Loucy (cell line): Measurements from ENCODE around the gene SELENOO.

ENCODE experiments used
- H2AFZ ChIP-seq: fragments of 200-600 bp; sonication (generic); 2 replicates; pipeline ENCODE4 v1.6.0; 2016; ENCODE audit warnings: antibody characterized with exemption, mild to moderate bottlenecking, low read length, moderate library complexity
- H3F3A ChIP-seq: fragments of 200-600 bp; 2 replicates; pipeline ENCODE4 v1.6.0; 2016; ENCODE audit warnings: antibody characterized with exemption, low read depth, mild to moderate bottlenecking
- H3K27me3 ChIP-seq: fragments of 200-600 bp; sonication (generic); 2 replicates; pipeline ENCODE4 v1.6.1; 2014; ENCODE audit warnings: low read length, mild to moderate bottlenecking; ENCODE audit not compliant: insufficient read depth, poor library complexity, severe bottlenecking
- H3K36me3 ChIP-seq: fragments of 200-600 bp; sonication (generic); 2 replicates; pipeline ENCODE4 v1.6.1; 2016; ENCODE audit warnings: low read length; ENCODE audit not compliant: insufficient read depth
- H3K4me1 ChIP-seq: fragments of 200-600 bp; sonication (generic); 2 replicates; pipeline ENCODE4 v1.5.1; 2014; ENCODE audit warnings: low read length, mild to moderate bottlenecking; ENCODE audit not compliant: insufficient read depth, poor library complexity, severe bottlenecking
- H3K4me2 ChIP-seq: fragments of 200-600 bp; sonication (generic); 2 replicates; pipeline ENCODE4 v1.6.0; 2014; ENCODE audit warnings: antibody characterized with exemption, low read length, low read depth, mild to moderate bottlenecking; ENCODE audit not compliant: poor library complexity, severe bottlenecking
- H3K4me3 ChIP-seq: fragments of 200-600 bp; sonication (generic); 2 replicates; pipeline ENCODE4 v1.5.1; 2014; ENCODE audit warnings: low read length, mild to moderate bottlenecking, mixed read lengths; ENCODE audit not compliant: poor library complexity, severe bottlenecking
- H3K79me2 ChIP-seq: fragments of 200-600 bp; sonication (generic); 2 replicates; pipeline ENCODE4 v1.6.1; 2014; ENCODE audit warnings: low read length; ENCODE audit not compliant: insufficient read depth
- H3K9ac ChIP-seq: fragments of 200-600 bp; sonication (generic); 2 replicates; pipeline ENCODE4 v1.6.0; 2014; ENCODE audit warnings: mild to moderate bottlenecking, low read depth, low read length, moderate library complexity; ENCODE audit not compliant: poor library complexity, severe bottlenecking
- H3K9me2 ChIP-seq: fragments of 200-600 bp; sonication (generic); replicated peaks from 2 replicates; pipeline ENCODE4 v1.6.1; 2016; ENCODE audit warnings: low read depth, low read length, mixed read lengths
- H3K9me3 ChIP-seq: fragments of 200-600 bp; sonication (generic); 2 replicates; pipeline ENCODE4 v1.6.1; 2014; ENCODE audit warnings: mild to moderate bottlenecking, antibody characterized with exemption, low read length, low read depth; ENCODE audit not compliant: insufficient read depth
- H4K20me1 ChIP-seq: fragments of 200-600 bp; sonication (generic); 2 replicates; pipeline ENCODE4 v1.6.0; 2014; ENCODE audit warnings: antibody characterized with exemption, low read length, mild to moderate bottlenecking; ENCODE audit not compliant: insufficient read depth, poor library complexity, severe bottlenecking
- CTCF ChIP-seq: fragments of 200-600 bp; sonication (generic); conservative IDR thresholded peaks from 2 replicates; pipeline ENCODE4 v1.5.1; 2014; ENCODE audit warnings: mild to moderate bottlenecking, antibody characterized with exemption, low read length
- EZH2phosphoT487 ChIP-seq: fragments of 200-600 bp; IDR thresholded peaks from 2 replicates; pipeline ENCODE4 v1.6.1; 2018; ENCODE audit warnings: antibody characterized with exemption, mild to moderate bottlenecking, moderate library complexity, borderline replicate concordance

Gene SELENOO

GRCh38 chr22:50218153-50218995 is 17.6 kb downstream of the SELENOO start:
- TF ChIP-seq EZH2phosphoT487 (no peak), CTCF (no peak)
- no peak overlapping the region for H3K4me3 ChIP-seq
- H3K9ac ChIP-seq, result no peak overlapping the region
- no peaks in the 10 kb centered on the region for H3F3A ChIP-seq
- H3K4me1 ChIP-seq, result no peaks in the 10 kb centered on the region
- no peak overlapping the region for H2AFZ ChIP-seq
- no peaks in the 10 kb centered on the region for H3K9me3 ChIP-seq
- H3K79me2 ChIP-seq, result no peaks in the 10 kb centered on the region
- H3K9me2 ChIP-seq, result no peaks in the 10 kb centered on the region
- H4K20me1 ChIP-seq, result no peaks in the 10 kb centered on the region
- H3K27me3 ChIP-seq, result no peaks in the 10 kb centered on the region
- no peak overlapping the region for H3K4me2 ChIP-seq
- peaks cover 72% of the 10 kb centered on the region; the same call in 1 of the 2 replicates for H3K36me3 ChIP-seq

- Histone ChIP-seq H3K27me3 (no peaks in the 10 kb centered on the region), H2AFZ (no peak overlapping the region), H3K9ac (no peak overlapping the region), H3K4me2 (no peak overlapping the region), H3K4me3 (no peak overlapping the region), H4K20me1 (no peaks in the 10 kb centered on the region), H3K79me2 (no peaks in the 10 kb centered on the region), H3F3A (no peaks in the 10 kb centered on the region), H3K9me3 (no peaks in the 10 kb centered on the region), H3K4me1 (no peaks in the 10 kb centered on the region), H3K9me2 (no peaks in the 10 kb centered on the region), H3K36me3 (peaks cover 75% of the 10 kb centered on the region; the same call in 1 of the 2 replicates)
- no peak for TF ChIP-seq EZH2phosphoT487
- no peak for TF ChIP-seq CTCF
These were observed 18.4 kb downstream of the SELENOO start for GRCh38 chr22:50218996-50219727.

GRCh38 chr22:50219800-50220602 is 19.2 kb downstream of the SELENOO start:
- no peak overlapping the region for H3K4me3 ChIP-seq
- no peaks in the 10 kb centered on the region for H4K20me1 ChIP-seq
- H3K9me2 ChIP-seq, result no peaks in the 10 kb centered on the region
- H3K4me2 ChIP-seq, result no peak overlapping the region
- peaks cover 78% of the 10 kb centered on the region; the same call in 1 of the 2 replicates for H3K36me3 ChIP-seq
- TF ChIP-seq EZH2phosphoT487, result no peak
- no peak for TF ChIP-seq CTCF
- H3F3A ChIP-seq, result no peaks in the 10 kb centered on the region
- H3K9me3 ChIP-seq, result no peaks in the 10 kb centered on the region
- no peak overlapping the region for H3K9ac ChIP-seq
- no peaks in the 10 kb centered on the region for H3K79me2 ChIP-seq
- H3K27me3 ChIP-seq, result no peaks in the 10 kb centered on the region
- no peaks in the 10 kb centered on the region for H3K4me1 ChIP-seq
- H2AFZ ChIP-seq, result no peak overlapping the region
